Stimulated activated CD8-positive, alpha-beta memory T cell treated with anti-CD3 and anti-CD28 coated beads, Interleukin-12 subunit alpha, Interleukin-12 subunit beta, amount 100 ng/mL, for 24 hours (primary cell): ENCODE data around the gene HDAC3.

ENCODE experiments used
- DNase-seq: peaks from one replicate; pipeline ENCODE4 v3.0.0-alpha.2; 2020; ENCODE audit errors: extremely low read depth

HDAC3 gene

DNA sequence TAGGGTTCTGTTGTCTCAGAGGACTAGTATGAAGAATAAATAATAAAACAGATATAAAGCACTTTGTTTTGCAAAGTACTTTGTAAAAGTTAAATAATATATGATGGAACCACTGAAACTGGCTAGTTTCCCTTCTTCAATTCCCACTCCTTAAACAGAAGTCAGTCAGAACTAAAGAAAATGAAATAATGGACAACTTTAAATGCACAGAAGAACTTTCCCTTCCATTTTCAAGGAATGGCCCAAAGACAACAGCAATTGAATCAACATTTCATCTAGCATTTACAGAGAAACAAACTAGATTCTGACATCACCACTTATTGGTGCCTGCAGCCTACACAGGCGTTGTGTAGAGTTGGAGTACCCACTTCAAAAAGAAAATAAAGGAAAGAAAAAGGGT lies 34.0 kb downstream of the HDAC3 start:
- no peak for DNase-seq

DNA sequence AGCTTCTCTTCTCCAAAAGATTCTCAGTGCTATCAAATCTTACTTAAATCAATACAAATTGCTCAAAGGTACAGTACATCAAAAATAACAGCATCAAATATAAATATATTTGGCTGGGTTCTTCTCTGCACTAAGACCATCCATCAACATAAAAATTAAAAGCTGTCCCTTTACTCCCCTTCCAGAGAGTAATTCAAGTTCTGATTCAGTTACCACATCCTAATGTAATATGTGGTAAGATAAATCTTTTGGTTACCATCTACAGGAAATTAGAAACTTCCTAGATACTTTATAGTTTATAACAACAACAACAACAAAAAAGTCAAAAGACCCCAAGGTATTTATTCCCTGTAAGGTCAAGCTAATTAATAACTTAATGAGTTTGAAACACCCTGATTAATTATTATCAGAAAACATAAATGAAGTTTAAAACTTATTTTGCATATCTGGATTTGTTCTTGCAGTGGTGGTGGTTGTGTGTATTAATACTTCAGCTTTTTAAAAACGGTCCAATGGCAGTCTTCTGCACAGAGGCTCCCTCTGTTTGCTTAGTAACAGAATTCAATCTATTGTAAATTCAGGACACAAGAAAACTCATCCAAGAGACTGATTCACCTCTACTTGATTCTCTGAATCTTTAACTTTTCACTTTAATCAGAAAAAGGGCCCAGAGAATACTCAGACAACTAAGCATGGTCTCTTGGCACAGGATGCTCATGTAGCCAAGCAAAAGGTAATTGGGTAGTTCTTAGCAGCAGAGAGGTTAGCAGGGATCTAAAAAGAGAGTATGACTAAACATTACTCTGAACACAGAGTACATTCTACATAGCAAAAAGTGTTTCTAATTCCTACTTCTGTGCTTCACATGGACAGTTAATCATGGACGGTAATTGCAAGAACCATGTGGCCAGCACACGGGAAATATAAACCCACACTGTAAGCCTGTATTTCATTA lies 38.0 kb downstream of the HDAC3 start:
- no peak for DNase-seq

DNA sequence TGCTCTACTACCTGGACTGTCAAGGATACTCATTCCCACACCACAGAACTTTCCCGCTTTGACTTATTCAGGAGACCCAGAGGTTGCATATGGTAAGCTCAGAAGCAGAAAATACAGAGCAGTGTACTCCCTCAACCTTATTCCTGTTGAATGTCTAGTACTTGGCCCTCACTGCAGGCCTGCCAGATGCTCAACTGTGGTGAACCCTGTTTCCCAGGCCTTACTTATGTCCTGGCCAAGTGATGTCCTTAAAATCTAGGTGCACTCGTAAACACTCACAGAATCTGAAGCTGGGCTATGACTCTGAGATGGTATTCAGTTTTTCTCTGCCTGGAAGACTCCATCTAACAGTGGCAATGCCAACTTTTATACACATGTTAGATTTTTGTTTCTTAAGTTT lies 38.8 kb downstream of the HDAC3 start:
- DNase-seq = no peak

DNA sequence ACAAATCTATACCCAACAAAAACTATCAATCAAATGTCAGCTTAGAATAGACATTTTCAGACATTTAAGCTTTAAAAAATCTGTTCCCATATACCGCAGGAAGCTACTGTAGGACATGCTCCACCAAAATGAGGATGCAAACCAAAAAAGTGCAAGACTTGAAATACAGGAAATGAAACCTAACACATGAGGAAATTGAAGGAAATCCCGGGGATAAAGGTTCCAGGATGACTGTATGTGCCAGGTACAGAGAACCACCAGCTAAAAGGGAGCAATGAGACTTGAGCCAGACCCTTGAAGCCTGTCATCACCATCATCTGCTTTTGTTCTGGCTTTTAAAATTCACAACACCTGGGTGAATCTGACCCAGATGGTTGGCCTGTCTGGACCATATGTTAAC lies 39.3 kb downstream of the HDAC3 start:
- no peak for DNase-seq

DNA sequence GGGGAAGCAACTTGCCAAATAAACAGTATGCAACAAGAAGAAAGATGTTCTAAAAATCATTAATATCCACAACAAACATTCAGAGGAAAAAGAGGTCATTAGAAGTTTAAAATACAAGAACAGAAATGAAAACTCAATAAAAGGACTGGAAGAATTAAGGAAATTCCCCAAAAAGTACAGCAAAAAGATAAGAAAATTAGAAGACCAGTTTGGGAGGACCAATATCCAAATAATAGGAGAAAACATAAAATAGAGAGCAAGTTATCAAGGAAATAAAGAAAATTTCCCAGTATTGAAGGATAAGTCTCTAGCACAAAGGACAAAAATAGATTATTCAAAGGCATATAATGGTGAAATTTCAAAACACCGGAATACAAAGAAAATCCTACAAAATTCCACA lies 39.8 kb downstream of the HDAC3 start:
- no peak for DNase-seq

DNA sequence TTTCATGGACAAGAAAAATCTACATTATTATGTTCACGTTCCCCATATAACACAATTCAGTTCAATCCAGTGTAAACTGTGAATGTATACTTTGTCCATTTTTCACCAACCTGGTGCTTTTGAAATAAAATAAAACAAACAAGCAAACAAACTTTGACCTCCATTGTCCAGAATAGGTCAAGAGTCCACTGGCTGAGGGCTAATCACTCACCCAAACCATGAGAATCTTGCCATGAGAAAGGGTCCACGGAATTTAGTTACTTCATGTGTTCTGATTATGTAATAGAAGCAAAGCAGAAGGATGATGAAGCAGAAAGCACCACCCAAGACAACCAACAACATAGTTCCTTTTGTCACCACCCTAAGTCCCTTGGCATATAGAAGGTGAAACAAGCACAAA lies 46.5 kb downstream of the HDAC3 start:
- no peak for DNase-seq

DNA sequence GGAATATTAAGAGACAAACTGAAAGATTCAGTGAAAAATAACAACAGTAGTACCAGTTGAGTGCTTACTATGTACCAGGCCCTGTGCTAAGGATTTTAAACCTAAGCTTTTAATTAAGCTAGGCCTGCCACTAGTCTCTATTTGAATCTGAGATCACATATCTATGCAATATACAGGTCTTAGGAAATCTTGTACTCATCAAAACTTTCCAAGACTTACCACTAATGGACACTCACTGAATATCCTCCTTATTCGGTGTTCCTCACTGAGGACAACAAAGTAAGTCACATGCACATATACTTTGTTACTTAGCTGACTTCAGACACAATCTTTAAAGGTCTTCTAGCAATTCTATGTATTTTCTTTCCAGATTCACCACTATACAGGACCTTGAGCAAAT lies 50.4 kb downstream of the HDAC3 start:
- no peak for DNase-seq

DNA sequence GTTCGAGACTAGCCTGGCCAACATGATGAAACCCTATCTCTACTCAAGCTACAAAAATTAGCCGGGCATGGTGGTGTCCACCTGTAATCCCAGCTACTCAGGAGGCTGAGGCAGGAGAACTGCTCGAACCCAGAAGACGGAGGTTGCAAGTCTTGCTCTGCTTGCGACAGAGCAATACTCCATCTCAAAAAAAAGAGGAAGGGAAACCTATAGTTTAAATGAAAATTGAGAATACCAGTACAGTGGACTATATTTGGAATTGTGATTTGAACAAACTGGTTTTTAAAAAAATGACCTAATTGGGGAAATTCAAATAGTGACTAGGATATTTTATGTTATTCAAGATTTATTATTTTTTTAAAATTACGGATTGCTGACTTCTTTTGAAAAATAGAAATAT lies 51.1 kb downstream of the HDAC3 start:
- no peak for DNase-seq

DNA sequence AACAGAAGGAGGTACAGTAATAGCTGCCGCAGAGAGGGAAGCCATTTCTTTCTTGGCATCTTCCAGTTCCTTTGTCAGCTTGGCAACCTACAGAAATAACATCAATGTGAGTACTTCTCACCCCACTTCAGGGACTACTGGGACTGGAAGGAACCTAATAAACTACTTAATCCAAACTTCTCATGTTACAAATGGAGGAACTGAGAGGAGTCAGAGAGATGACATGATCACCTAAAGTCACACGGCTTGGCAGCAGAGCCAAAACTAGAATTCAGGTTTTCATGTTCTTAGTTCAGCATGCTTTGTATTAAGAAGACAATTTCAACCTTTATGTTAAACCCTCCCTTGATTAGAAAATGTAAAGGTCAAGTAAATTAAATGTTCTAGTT lies 62.5 kb downstream of the HDAC3 start:
- no peak for DNase-seq

DNA sequence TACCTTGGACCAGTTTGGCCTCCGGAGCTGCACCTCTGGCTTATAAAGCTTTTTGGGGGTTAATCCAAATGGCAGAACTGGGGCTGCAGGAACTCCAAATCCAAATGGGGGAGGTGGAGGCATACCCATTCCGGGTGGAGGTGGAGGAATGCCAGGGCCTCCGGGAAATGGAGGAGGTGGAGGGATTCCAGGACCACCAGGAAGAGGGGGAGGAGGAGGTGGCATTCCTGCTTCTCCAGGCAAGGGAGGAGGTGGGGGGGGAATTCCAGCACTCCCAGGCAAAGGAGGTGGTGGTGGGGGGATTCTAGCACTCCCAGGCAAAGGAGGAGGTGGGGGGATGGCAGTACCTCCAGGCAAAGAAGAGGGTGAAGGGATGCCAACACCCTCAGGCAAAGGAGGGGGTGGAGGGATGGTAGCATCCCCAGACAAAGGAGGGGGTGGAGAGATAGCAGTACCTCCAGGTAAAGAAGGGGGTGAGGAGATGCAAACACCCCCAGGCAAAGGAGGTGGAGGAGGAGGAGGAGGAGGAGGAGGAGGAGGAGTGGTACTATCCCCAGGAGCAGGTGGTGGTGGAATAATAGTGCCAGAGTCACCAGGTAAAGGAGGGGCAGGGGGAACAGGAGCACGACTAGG lies 63.0 kb downstream of the HDAC3 start:
- no peak for DNase-seq
